Measurements from ENCODE around the gene PPP1R16B. TPM values are rescaled to one million over a fixed set of nuclear protein-coding genes. Genes with fewer than 3 reads are reported as not detected.
A peak's percentile ranks its signal among the peaks of the same experiment; 100 is the strongest.

PPP1R16B gene
- polyA plus RNA-seq (ENCODE audit: insufficient read length in 10 of 10): 1 to 10 TPM; 3.8 to 7.3 (median 5.4) TPM
- long read RNA-seq, donor 1, full-length matches to known transcripts: 2 of 2 reads
- long read RNA-seq, donor 1, partial matches to known transcripts: 0 of 2 reads
- long read RNA-seq, donor 1, other reads (novel, unspliced or antisense): 0 of 2 reads
- long read RNA-seq, donor 2: 0 reads
- long read RNA-seq, donor 3: 0 reads
- long read RNA-seq, donor 4: 0 reads
- long read RNA-seq, donor 5, full-length matches to known transcripts: 3 of 3 reads
- long read RNA-seq, donor 5, partial matches to known transcripts: 0 of 3 reads
- long read RNA-seq, donor 5, other reads (novel, unspliced or antisense): 0 of 3 reads
- long read RNA-seq, donor 6, full-length matches to known transcripts: 1 of 1 reads
- long read RNA-seq, donor 6, partial matches to known transcripts: 0 of 1 reads
- long read RNA-seq, donor 6, other reads (novel, unspliced or antisense): 0 of 1 reads
- long read RNA-seq, donor 7, full-length matches to known transcripts: 2 of 2 reads
- long read RNA-seq, donor 7, partial matches to known transcripts: 0 of 2 reads
- long read RNA-seq, donor 7, other reads (novel, unspliced or antisense): 0 of 2 reads
- long read RNA-seq, donor 8: 0 reads
- long read RNA-seq, donor 9: 0 reads

DNA sequence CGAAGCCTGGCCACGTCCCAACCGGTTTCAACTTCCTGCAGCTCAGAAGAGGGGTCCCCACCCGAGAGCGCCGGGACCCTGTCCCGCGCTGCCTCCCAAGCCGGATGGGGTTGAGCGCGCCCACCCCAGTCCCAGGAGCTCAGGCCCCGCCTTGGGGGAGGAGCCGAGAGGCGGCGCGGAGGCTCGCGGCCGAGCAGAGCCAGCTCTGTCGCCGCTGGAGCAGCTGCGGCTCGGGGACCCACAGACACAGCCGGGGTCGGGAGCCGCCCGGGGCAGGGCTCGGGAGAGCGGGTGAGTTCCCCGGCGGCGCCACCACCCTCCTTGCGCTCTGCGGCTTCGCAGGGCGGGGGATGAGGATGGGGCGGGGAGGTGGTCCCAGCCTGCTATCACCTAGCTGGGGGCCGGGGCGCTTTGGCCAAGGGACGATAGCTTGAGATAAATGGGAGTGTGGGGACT is at the start of gene PPP1R16B:
TSS of gene PPP1R16B (plus strand) at position 196 of the 456 bp plus-strand sequence. CDS start 30,229 bp downstream, outside the sequence.
- DNase-seq: peak in 2 of 3 donors; percentile 45 to 74

DNA sequence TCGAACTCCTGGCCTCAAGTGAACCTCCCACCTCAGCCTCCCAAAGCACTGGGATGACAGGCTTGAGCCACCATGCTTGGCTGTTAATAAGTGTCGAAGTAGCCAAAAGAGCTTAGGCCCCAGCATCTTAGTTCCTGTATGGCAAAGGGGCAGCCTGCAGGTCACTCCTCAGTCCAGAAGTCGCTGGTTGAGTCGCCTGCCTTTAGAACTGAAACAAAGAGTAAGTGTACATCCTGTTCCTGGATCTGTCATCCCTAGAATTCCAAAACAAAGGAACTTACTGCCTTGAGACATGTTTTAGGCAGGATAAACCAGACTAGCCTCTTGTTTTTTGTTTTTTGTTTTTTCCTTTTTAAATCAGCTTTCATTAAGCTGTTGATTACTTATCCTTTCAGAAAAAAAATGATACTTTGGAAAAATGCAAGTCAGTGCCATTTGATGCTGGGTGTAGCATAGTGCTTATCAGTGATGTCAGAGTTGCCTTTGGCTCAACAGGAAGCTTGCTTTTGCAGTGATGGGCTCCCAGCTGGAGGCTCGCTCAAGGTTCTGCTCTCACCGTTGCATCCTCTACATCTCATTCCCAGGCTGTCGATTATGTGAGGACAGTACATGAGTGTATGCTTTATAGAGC is 48.2 kb upstream of the PPP1R16B start:
- no peak for DNase-seq

DNA sequence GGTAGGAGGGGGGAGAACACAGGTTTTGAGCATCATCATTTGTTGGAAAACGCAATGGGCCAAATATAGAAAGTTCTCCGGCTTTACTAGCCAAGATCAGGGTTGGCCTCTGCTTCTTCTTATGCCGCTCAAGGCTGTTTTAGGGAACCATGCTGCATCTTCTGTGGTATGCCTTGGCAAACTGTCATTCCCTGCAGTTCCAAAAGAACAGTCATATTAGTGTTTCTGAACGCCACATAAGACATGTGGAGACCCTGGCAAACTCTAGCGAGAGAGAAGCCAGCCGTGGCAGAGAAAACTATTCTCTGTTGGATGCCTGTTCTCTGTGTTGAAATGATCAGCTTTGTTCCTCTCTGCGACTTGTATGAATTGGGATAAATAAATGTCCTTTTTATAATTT is 46.4 kb upstream of the PPP1R16B start:
- no peak for DNase-seq

DNA sequence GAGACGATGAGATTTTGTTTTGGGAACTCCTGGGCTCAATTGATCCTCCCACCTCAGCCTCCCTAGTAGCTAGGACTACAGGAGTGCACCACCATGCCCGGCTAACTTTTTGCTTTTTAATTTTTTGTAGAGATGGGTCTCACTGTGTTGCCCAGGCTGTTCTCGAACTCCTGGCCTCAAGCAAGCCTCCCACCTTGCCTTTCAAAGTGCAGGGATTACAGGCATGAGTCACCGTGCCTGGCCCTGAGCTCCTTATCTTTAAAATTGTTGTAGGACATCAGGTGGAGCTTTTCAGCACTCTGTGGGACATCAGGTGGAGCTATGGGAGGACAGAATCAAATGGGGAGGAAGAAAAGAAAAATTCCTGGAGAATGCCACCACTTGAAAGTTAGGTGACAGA is 44.5 kb upstream of the PPP1R16B start:
- DNase-seq: no peak

DNA sequence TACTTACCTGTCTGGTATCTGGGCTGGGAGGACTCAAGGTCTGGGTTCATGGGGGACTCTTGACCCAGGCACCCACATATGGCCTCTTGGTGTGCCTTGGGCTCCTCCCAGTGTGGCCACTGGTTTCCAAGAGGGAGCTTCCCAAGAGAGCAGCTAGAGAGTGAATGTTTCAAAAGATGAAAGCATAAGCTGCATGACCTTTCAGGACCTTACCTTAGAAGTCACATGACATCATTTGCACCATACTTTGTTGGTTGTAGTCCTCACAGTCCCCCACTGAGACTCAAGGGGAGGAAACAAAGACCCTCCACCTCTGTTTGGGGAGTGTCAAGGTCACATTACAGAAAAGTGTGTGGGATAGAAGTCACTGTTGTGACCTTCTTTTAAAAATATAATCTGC is 43.3 kb upstream of the PPP1R16B start:
- DNase-seq: no peak

DNA sequence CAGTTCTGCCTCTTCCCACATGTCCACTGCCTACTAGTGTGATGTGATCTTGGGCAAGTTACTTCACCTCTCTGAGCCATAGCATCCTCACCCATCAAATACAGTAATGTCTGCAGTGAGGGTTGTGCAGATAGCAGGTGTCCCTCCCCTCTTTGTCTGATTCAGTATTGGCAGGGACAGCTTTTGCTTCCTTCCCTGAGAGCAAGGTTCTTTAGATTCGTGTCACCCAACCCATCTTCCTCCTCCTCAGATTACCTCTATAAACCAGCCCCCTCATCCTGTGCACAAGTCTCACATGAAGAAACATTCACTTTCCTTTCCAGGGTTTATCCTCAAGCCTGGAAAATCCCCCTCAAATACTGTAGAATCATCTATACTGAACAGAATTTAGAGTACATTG is 41.9 kb upstream of the PPP1R16B start:
- DNase-seq: no peak

DNA sequence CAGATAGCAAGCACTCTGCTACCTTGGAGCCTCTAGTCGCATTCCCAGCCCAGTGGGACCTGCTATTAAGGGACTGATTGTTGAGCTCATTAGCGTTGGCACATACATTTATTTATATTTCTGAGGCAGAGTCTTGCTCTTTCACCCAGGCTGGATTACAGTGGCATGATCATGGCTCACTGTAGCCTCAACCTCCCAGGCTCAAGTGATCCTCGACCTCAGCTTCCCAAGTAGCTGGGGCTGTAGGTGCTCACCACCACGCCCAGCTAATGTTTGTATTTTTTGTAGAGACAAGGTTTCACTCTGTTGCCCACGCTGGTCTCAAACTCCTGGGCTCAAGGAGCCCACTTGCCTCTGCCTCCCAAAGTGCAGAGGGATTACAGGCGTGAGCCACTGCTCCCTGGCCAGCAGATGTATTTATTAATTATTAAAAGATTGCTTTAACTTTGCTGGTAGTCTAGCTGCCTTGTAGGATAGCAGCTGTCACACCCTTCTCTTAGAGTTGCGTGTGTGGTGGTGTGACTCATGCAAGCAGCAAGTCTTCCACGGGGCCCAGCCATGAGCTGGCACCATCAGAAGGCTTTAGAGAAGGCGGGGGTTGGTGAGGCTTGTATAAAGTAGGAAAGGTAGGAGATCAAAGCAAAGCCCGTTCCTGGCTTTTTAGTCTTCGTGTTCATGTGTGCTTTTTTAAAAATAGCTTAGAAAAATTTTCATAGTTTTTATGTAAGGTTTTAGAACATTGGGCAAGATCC is 40.8 kb upstream of the PPP1R16B start:
- DNase-seq: peak in 1 of 3 donors; percentile 39

DNA sequence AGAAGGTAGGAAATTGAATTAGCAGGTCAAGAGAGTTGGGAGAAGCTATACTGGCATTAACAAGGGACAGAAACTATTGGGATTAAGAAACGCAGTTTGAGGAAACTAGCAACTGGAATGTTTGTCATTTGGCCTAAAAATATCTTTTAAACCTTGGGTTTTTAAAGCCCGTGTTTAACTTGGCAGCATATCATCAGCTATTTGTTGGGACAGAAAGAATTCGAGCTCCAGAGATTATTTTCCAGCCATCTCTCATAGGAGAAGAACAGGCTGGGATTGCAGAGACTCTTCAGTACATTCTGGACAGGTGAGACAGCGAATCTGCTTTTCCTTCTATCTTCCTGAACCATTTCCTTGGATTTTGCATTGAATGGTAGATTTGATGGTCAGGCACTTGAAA is 39.4 kb upstream of the PPP1R16B start:
- no peak for DNase-seq

DNA sequence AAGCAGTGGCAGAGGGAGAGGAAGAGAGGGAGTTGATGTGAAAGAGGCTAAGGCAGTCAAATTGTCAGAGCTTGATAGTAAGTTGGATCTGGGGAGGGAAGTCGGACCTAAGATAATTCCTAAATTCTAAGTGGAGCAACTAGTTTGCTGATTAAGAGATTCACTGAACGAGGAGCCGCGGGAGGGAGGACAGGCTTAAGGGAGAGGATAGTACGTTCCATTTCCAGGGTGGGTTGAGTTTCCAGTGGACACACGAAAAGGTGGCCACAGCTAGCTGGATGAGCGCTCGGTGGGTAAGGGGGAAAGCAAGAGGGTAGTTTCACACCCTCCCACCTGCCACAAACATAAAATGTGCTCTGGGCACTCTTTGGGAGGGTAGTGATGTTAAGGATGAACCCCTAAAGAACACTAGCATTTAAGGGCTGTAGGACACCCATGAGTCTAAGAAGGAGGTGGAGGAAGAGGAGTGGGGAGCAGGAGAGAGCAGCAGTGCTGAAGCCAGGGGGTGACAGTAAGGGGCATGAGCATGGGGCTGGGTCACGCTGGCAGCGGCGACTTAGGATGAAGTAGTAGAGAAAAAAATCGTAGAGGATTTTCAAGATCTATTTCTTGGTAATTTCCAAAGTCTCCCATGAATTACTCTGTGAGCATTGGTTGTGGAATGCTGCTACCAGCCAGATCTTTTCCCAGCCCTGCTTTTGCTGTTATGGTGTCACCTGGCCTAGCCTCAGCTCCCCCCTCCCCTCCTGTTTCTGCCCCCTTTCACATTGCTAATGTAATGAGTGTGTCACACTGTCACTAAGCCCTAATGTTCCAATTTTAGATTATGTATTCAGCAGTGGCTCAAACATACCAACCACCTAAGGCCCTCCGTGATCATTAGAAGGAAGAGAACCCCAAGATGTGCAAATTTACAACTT is 35.9 kb upstream of the PPP1R16B start:
- no peak for DNase-seq

DNA sequence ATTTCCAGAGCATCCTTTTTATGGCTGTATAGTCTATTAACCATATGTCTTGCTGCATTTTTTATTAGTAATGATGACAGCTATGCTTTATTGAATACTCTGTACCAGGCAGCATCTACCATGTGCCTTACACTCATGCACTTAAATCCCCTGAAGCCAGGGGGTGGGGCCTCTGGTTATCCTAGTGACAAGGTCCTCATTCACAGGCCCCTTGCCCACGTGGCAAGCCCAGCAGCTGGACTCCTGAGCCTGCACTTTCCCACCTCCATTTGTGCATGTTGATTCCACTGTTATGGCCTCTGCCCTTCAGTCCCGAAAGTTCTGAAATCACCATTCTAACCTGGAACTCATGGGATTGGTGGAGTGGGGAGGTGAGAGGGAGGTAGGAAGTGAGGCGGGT is 35.0 kb upstream of the PPP1R16B start:
- no peak for DNase-seq

DNA sequence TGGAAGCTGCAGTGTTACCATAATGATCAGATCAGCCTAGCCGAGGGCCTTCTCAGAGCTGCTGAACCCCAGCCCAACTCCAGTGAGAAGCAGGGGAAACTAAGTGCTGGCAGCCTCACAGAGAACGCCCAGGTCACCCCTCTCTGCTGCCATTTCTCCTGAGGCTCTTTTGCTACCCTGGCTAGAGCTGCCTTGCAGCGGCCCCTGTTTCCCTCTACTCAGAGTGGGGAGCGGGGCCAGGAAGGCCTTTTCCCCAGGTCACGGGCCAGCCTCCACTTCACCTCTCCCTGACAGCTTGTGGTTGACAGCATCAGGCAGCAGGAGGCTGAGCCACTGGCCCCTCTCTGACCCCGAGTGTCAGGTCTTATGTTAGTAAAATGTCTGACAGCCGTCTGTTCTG is 34.5 kb upstream of the PPP1R16B start:
- DNase-seq: no peak

DNA sequence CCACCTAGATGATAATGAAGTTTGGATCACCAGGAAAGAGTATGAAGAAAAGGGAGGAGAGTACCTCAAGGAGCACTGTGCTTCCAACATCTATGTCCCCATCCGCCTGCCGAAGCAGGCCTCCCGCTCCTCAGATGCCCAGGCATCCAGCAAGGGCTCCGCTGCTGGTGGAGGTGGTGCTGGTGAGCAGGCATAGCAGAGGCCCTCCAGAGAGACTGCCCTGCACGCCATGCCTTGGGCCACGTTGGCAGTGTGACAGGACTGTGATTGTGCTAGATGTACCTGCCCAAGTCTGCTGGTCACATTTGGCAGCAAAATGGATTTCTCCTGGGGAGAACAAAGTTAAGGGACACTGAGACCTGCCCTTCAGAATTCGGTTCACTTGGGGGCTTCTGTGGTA is 33.9 kb upstream of the PPP1R16B start:
- no peak for DNase-seq

DNA sequence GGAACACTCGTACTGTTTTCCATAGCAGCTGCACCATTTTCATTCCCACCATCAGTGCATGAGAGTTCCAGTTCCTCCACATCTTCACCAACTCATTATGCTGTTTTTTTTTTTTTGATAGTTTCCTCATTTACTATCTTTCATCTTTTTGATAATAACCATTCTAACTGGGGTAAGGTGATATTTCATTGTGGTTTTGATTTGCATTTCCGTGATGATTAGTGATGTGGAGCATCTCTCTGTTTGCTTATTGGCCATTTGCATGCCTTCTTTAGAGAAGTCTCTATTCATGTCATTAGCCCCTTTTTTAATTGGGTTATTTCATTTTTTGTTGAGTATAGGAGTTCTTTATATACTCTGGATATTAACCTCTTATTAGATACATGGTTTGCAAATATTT is 31.3 kb upstream of the PPP1R16B start:
- DNase-seq: no peak

DNA sequence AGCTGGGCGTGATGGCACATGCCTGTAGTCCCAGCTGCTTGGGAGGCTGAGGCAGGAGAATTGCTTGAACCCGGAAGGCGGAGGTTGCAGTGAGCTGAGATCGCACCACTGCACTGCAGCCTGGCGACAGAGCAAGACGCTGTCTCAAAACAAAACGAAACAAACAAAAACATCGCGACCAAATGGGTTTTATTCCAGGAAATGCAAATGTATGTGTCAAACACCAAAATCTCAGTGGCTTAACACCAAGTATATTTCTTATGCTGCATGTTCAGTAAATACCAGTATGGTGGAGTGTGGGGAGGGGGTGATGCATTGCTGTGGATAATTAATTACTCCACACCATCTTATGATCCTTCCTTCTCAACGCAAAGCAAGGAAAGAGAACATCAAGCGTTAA is 29.1 kb upstream of the PPP1R16B start:
- no peak for DNase-seq

DNA sequence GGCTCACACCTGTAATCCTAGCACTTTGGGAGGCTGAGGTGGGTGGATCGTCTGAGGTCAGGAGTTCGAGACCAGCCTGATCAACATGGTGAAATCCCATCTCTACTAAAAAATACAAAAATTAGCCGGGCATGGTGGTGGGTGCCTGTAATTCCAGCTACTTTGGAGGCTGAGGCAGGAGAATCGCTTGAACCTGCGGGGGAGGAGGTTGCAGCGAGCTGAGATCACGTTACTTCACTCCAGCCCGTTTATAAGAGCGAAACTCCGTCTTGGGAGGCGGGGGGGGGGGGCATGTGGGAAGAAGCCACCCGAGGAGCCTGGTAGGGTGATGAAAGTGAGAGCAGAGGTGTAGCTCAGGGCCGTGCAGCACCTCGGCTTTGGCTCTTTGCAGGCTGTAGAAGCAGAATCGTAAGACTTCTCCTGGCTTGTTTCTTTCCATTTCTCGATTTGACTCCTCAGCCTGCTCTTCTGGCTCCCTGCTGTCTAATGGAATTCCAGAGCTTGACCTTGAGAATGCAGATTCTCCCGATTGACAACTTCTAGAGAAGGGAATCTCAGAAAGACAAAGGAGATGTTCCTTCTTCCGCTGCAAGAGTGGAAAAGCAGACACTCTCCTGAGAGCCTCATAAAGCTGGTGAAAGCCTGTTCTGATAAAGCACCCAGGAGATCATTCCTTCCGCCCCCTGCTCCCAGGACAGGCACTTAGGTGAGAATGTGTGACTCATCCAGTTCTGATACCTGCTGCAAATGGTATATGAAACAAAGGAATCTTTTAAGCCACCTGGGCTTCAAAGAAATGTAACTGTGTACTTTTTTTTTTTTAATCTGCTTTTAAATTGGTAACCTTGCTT is 26.0 kb upstream of the PPP1R16B start:
- DNase-seq: no peak

DNA sequence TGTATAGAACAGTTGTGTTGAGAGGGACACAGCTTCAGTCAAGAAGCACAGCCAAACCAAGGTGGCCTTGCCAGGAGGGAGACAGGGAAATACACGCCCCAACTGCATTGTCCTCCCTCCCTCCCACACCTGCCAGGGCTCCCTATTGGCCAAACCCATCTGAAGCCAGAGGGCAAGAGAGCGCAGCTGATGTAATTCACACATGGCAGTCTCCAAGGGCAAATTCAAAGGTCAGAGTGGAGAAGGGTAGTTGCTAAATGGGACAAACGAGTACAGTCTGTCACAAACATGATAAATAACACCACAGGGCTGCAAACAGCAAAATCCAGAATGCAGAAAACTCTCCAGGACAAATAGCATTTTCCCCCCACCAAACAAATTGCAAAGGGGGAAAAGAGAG is 23.2 kb upstream of the PPP1R16B start:
- no peak for DNase-seq

DNA sequence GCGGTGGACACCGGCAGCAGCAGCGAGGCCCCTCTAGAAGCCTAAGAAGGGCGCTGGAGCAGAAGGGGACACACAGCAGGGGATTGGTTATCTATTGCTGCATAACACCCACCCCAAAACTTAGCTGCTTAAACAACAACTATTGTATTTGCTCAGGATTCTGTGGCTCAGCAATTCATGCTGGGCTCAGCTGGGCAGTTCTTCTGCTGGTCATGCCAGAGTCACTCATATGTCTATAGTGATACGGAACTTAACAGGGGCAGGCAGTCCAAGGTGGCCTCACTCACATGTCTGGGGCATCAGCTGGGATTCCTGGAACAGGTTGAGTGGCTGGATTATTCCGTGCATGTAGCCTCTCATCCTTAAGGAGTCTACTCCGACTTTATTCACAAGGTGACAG is 17.6 kb upstream of the PPP1R16B start:
- no peak for DNase-seq

DNA sequence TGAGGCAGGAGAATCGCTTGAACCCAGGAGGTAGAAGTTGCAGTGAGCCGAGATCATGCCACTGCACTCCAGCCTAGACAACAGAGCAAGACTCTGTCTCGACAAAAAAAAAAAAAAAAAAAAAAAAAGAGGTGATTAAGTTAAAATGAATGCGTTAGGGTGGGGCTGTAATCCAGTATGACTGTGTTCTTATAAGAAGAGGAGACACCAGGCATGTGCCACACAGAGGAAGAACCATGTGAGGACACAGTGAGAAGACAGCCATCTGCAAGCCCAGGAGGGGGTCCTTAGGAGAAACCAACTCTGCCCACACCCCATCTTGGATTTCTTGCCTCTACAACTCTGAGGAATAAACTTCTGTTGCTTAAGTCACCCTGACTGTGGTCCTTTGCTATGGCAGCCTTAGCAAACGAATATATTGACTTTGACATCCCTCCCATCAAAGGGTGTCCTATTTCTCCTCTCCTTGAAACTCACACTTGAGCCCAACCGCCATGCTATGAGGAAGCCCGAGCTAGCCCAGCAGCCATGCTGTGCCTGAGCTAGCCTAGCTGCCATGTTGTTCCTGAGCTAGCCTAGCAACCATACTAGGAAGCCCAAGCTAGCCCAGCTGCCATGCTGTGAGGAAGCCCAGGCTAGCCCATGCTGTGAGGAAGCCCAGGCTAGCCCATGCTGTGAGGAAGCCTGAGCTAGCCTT is 15.8 kb upstream of the PPP1R16B start:
- no peak for DNase-seq

Data from muscle of back (tissue), 13 donors.